SU-DHL-6 (cell line): ENCODE results near the gene SLC16A13.
A peak's percentile ranks its signal among the peaks of the same experiment; 100 is the strongest.

Experiments
- CTCF ChIP-seq: fragments of 200-600 bp; sonication (generic); IDR thresholded peaks from one replicate; pipeline ENCODE4 v1.5.1; 2017; ENCODE audit warnings: antibody characterized with exemption, mild to moderate bottlenecking, low read length, moderate library complexity; ENCODE audit not compliant: insufficient read depth, poor library complexity, severe bottlenecking
- EZH2phosphoT487 ChIP-seq: fragments of 200-600 bp; sonication (generic), shearing (Covaris generic); conservative IDR thresholded peaks from 2 replicates; pipeline ENCODE4 v1.6.1; 2018; ENCODE audit warnings: mild to moderate bottlenecking, antibody characterized with exemption, low read length, moderate library complexity, mixed read lengths

- TF ChIP-seq CTCF: peak; percentile 75
- no peak for TF ChIP-seq EZH2phosphoT487
Measured at GRCh38 chr17:7004398-7005253, 31.2 kb upstream of the SLC16A13 start.
